GM12874 (cell line): ENCODE data around the gene CAV1.

Experiments
- TF ChIP-seq, protein P1 (sequence below): IDR thresholded peaks from 2 replicates; pipeline ENCODE4 v1.5.1; 2011; ENCODE audit warnings: low read depth, mild to moderate bottlenecking, control low read depth, low read length, moderate library complexity; ENCODE audit not compliant: insufficient read depth

Gene CAV1

DNA sequence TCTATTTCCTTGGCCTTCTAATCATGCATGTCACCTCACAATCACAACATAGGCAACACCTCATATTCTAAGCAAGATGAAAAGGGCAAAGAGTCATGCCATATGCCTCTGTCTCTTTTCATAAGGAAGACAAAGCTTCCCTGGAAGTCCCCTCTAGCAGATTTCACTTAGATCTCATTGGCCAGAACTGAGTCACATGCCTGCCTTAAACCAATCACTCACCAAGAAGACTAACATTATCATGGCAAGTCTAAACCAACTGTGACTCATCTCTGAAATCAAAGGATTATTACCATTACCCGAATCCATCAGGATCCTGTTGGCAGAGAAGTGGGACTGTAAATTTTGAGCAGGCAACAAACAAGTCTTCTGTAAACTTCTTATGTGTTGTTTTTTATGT, 27.8 kb downstream of the CAV1 start:
- TF ChIP-seq, protein P1, sequence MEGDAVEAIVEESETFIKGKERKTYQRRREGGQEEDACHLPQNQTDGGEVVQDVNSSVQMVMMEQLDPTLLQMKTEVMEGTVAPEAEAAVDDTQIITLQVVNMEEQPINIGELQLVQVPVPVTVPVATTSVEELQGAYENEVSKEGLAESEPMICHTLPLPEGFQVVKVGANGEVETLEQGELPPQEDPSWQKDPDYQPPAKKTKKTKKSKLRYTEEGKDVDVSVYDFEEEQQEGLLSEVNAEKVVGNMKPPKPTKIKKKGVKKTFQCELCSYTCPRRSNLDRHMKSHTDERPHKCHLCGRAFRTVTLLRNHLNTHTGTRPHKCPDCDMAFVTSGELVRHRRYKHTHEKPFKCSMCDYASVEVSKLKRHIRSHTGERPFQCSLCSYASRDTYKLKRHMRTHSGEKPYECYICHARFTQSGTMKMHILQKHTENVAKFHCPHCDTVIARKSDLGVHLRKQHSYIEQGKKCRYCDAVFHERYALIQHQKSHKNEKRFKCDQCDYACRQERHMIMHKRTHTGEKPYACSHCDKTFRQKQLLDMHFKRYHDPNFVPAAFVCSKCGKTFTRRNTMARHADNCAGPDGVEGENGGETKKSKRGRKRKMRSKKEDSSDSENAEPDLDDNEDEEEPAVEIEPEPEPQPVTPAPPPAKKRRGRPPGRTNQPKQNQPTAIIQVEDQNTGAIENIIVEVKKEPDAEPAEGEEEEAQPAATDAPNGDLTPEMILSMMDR = no peak

DNA sequence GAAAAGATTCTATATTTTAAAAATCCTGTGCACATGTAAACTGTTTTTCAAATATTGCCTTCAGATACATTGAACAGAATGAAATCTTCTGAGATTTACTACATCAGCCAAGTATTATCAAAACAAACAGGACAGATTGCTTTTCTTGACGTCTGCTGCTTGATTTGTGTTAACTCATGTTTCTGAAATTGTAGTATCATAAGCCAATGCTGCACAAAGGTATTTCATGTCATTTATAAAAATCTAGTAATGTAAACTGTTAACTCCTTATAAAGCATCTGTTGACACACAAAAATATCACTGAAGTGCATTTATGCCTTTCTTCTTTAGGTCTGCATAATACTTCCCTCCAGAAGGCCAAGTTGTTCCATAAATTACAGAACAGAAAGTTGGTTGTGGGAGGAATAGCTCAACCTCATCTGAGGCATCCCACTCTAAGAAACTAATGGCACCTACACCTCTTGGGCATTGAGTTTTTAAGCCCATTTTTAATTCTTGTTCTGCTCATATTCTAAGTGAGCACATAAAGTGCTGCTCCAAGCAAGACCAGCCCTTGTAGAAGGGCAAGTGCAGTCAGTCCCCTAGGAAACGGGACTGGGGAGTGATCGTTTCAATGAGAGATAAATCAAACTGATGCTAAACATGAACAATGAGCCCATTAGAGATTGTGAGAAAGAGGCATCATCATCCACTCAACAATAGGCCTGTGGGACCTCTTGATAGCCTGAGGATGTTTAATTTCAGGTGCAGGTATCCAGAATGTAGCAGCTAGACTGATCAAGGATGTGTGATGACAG, 28.5 kb downstream of the CAV1 start:
- TF ChIP-seq, protein P1 = no peak

DNA sequence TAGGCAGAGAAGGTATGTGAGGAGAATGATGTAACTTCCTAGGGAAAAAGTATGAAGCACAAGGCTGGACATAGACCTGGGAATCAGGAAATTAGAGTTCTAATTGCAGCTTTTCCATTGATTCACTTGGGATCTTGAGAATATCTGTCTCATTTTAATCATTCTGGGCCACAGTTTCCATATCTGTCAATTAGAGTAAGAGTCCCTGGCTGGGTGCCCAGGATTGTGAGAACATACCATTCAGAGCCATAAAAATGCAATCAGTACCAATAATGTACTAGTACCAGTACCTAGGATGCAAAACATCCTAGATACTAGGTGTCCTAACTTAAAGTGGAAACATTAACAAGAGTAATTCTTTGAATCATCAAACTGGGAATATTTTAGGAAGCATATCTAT, 29.6 kb downstream of the CAV1 start:
- TF ChIP-seq, protein P1 = no peak

DNA sequence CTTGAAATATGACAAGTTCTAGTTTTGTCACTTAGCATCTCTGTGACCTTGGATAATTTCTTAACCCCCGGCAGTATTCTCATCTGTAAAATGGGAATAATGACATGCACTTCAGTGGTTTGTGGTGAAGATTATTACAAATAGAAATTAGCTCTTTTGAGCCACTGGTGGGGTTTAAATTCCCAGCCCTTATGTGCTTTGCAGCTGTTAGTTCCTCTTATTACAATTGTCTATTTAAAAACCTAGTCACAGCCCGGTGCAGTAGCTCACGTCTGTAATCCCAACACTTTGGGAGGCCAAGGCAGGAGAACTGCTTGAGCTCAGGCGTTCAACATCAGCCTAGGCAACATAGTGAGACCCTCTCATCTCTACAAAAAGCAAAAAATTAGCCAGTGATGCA, 30.1 kb downstream of the CAV1 start:
- TF ChIP-seq, protein P1 = no peak

DNA sequence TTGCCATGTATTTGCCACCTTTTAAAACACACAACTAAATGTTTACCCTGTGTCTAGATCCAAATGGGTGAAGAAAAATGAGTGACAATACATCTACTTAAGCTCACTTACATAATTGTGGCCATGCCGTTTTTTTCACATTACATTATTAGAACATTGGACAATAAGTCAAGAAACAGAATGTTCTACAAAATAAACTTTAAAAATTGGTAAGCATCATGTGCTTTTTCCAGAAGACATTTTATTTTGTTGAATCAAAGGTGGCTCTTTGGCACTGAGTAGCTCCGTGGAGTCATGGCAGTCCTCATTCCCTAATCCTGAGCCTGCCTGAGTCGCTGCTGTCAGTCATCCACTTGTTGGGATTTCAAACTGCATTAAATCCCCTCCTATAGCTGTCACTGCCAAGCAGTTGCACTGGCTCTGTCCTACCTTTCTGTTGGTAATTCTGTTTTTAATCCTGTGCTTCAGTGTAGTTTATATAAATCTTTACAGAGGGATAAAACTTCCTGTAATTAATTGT, 32.3 kb downstream of the CAV1 start:
- TF ChIP-seq, protein P1 = no peak

DNA sequence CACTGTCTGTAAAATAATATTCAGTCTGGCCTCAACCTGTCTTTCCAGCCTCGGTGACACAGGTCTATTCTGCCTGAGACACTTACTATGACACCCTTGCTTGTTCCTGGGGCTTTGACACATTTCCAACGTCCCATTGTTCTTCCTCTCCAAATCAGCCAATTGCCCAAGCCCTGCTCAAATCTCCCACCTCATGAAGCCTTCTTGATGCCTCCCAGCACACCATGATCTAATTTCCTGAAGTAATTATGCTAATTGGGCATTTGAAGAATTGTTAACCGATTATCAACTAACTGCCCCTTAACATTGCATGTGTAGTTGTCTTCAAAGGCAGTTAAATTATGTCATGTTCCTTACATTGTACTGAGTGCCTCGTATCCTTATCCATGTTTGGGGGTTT, 33.1 kb downstream of the CAV1 start:
- TF ChIP-seq, protein P1 = no peak

DNA sequence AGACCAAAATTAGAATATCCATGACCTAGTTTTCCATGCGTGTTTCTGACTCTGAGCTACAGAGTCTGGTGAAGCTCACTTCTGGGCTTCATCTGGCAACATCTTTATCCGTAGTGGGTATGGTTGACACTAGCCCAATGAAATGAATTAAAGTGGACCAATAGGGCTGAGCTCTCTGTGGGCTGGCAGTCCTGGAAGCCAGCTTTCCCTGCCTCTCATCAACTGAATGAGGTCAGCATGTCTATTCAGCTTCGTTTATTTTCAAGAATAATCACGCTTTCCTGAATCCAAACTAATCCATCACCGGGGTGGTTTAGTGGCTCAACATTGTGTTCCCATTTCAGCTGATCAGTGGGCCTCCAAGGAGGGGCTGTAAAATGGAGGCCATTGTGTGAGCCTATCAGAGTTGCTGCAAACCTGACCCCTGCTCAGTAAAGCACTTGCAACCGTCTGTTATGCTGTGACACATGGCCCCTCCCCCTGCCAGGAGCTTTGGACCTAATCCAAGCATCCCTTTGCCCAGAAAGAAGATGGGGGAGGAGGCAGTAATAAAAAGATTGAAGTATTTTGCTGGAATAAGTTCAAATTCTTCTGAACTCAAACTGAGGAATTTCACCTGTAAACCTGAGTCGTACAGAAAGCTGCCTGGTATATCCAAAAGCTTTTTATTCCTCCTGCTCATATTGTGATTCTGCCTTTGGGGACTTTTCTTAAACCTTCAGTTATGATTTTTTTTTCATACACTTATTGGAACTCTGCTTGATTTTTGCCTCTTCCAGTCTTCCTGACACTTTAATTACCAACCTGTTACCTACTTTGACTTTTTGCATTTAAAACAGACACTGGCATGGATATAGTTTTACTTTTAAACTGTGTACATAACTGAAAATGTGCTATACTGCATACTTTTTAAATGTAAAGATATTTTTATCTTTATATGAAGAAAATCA, 35.5 kb downstream of the CAV1 start:
- TF ChIP-seq, protein P1 = no peak
